AG10803 (cell line): Measurements from ENCODE around the gene TDRD1.

Experiments
- DNase-seq: peaks from one replicate; pipeline ENCODE4 v3.0.0; 2010; ENCODE audit warnings: low read depth
- H3K4me3 ChIP-seq: 2 replicates; pipeline ENCODE4 v1.5.1; 2011; ENCODE audit warnings: mild to moderate bottlenecking, low read length, control low read depth
- TF ChIP-seq, protein P1 (sequence below): conservative IDR thresholded peaks from 2 replicates; pipeline ENCODE4 v1.5.1; 2011; ENCODE audit warnings: mild to moderate bottlenecking, low read length, control low read depth, inconsistent platforms

Gene TDRD1

GRCh38 chr10:114184276-114184675, 5.1 kb downstream of the TDRD1 start:
- no peak overlapping the region for H3K4me3 ChIP-seq
- DNase-seq: no peak
- TF ChIP-seq, protein P1, sequence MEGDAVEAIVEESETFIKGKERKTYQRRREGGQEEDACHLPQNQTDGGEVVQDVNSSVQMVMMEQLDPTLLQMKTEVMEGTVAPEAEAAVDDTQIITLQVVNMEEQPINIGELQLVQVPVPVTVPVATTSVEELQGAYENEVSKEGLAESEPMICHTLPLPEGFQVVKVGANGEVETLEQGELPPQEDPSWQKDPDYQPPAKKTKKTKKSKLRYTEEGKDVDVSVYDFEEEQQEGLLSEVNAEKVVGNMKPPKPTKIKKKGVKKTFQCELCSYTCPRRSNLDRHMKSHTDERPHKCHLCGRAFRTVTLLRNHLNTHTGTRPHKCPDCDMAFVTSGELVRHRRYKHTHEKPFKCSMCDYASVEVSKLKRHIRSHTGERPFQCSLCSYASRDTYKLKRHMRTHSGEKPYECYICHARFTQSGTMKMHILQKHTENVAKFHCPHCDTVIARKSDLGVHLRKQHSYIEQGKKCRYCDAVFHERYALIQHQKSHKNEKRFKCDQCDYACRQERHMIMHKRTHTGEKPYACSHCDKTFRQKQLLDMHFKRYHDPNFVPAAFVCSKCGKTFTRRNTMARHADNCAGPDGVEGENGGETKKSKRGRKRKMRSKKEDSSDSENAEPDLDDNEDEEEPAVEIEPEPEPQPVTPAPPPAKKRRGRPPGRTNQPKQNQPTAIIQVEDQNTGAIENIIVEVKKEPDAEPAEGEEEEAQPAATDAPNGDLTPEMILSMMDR: no peak

GRCh38 chr10:114188001-114188400, 8.8 kb downstream of the TDRD1 start:
- DNase-seq: no peak
- TF ChIP-seq, protein P1: no peak
- H3K4me3 ChIP-seq: no peak overlapping the region

GRCh38 chr10:114188900-114189299, 9.7 kb downstream of the TDRD1 start:
- no peak overlapping the region for H3K4me3 ChIP-seq
- no peak for DNase-seq
- TF ChIP-seq, protein P1: no peak

GRCh38 chr10:114189700-114190099, 10.5 kb downstream of the TDRD1 start:
- DNase-seq: no peak
- TF ChIP-seq, protein P1: no peak
- no peak overlapping the region for H3K4me3 ChIP-seq

DNA sequence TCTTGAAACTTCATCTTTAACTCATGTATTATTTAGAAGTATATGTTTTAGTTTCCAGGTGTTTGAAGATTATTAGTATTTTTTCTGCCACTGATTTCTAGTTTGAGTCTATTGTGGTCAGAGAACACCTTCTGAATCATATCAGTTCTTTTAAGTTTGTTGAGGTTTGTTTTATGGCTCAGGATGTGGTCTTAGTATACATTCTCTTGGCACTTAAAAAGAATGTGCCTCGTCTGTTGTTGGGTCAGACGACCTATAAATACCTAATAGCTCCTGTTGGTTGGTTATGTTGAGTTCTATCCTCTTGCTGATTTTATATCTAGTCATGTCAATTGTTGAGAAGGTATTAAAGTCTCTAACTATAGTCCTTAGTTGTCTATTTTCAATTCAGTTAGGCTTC, 15.9 kb downstream of the TDRD1 start:
- no peak for DNase-seq
- no peak overlapping the region for H3K4me3 ChIP-seq
- TF ChIP-seq, protein P1: no peak

- H3K4me3 ChIP-seq: no peak overlapping the region
- TF ChIP-seq, protein P1: no peak
- DNase-seq: no peak
These were observed 20.1 kb downstream of the TDRD1 start for GRCh38 chr10:114199239-114199638.

GRCh38 chr10:114202812-114203211, 23.7 kb downstream of the TDRD1 start:
- TF ChIP-seq, protein P1: no peak
- no peak for DNase-seq
- H3K4me3 ChIP-seq: no peak overlapping the region
